ENCODE data around the gene ADGRD1.
"Not testable (repeated sequence)": the region's sequence is repeated elsewhere in the genome, so short reads cannot be mapped to it uniquely, and the experiment has no call there.

ADGRD1 gene

DNA sequence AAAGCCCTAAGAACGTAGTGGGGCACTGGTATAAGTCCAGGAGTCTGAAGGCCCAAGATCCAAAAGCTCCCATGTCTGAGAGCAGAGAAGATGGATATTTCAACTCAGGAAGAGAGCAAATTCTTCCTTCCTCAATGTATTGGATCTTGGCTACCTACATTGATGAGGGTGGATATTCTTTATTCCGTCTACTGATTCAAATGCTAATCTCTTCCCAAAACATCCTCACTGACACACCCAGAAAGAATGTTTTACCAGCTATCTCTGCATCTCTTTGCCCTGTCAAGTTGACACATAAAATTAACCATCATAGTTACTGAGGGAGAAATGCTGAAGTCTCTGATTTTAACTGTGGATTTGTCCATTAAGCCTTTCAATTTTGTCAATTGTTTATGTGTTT lies 16.6 kb upstream of the ADGRD1 start:
- Histone ChIP-seq H3K27me3 (ENCODE audit: control insufficient read depth in 2 of 2, insufficient read depth in 2 of 2, low read length in 2 of 2) (peaks cover 0 to 2% of the 10 kb centered on the region in 2 donors), H3K27ac (ENCODE audit: low read depth in 2 of 2, low read length in 2 of 2) (no peak overlapping the region), H3K4me3 (ENCODE audit: low read length in 2 of 2) (no peak overlapping the region), H3K9me3 (ENCODE audit: control insufficient read depth in 2 of 2, low read length in 2 of 2) (no peaks in the 10 kb centered on the region), H3K9ac (ENCODE audit: low read depth in 1 of 2, low read length in 2 of 2) (no peak overlapping the region), H3K36me3 (ENCODE audit: control insufficient read depth in 2 of 2, insufficient read depth in 2 of 2, low read length in 2 of 2) (no peaks in the 10 kb centered on the region), H3K4me1 (ENCODE audit: control insufficient read depth in 2 of 2, insufficient read depth in 2 of 2, low read length in 2 of 2) (no peaks in the 10 kb centered on the region)

- H3K27me3 ChIP-seq (ENCODE audit: control insufficient read depth in 2 of 2, insufficient read depth in 2 of 2, low read length in 2 of 2); H3K9me3 ChIP-seq (ENCODE audit: control insufficient read depth in 2 of 2, low read length in 2 of 2); H3K36me3 ChIP-seq (ENCODE audit: control insufficient read depth in 2 of 2, insufficient read depth in 2 of 2, low read length in 2 of 2); H3K4me3 ChIP-seq (ENCODE audit: low read length in 2 of 2); H3K27ac ChIP-seq (ENCODE audit: low read depth in 2 of 2, low read length in 2 of 2); H3K4me1 ChIP-seq (ENCODE audit: control insufficient read depth in 2 of 2, insufficient read depth in 2 of 2, low read length in 2 of 2); H3K9ac ChIP-seq (ENCODE audit: low read depth in 1 of 2, low read length in 2 of 2): not testable (repeated sequence)
These were observed 16.2 kb upstream of the ADGRD1 start for GRCh38 chr12:130937546-130937945.

GRCh38 chr12:130938186-130938585 lies 15.5 kb upstream of the ADGRD1 start:
- Histone ChIP-seq H3K36me3 (ENCODE audit: control insufficient read depth in 2 of 2, insufficient read depth in 2 of 2, low read length in 2 of 2) (no peaks in the 10 kb centered on the region), H3K27me3 (ENCODE audit: control insufficient read depth in 2 of 2, insufficient read depth in 2 of 2, low read length in 2 of 2) (peaks cover 0 to 2% of the 10 kb centered on the region in 2 donors), H3K27ac (ENCODE audit: low read depth in 2 of 2, low read length in 2 of 2) (no peak overlapping the region), H3K9me3 (ENCODE audit: control insufficient read depth in 2 of 2, low read length in 2 of 2) (no peaks in the 10 kb centered on the region), H3K4me3 (ENCODE audit: low read length in 2 of 2) (no peak overlapping the region), H3K4me1 (ENCODE audit: control insufficient read depth in 2 of 2, insufficient read depth in 2 of 2, low read length in 2 of 2) (no peaks in the 10 kb centered on the region), H3K9ac (ENCODE audit: low read depth in 1 of 2, low read length in 2 of 2) (no peak overlapping the region)

- no peak overlapping the region for H3K27ac ChIP-seq (ENCODE audit: low read depth in 2 of 2, low read length in 2 of 2)
- H3K9me3 ChIP-seq (ENCODE audit: control insufficient read depth in 2 of 2, low read length in 2 of 2) = no peaks in the 10 kb centered on the region
- no peaks in the 10 kb centered on the region for H3K36me3 ChIP-seq (ENCODE audit: control insufficient read depth in 2 of 2, insufficient read depth in 2 of 2, low read length in 2 of 2)
- no peak overlapping the region for H3K9ac ChIP-seq (ENCODE audit: low read depth in 1 of 2, low read length in 2 of 2)
- no peaks in the 10 kb centered on the region for H3K4me1 ChIP-seq (ENCODE audit: control insufficient read depth in 2 of 2, insufficient read depth in 2 of 2, low read length in 2 of 2)
- no peaks in the 10 kb centered on the region for H3K27me3 ChIP-seq (ENCODE audit: control insufficient read depth in 2 of 2, insufficient read depth in 2 of 2, low read length in 2 of 2)
- no peak overlapping the region for H3K4me3 ChIP-seq (ENCODE audit: low read length in 2 of 2)
These were observed 8.8 kb upstream of the ADGRD1 start for GRCh38 chr12:130944878-130945277.

- no peaks in the 10 kb centered on the region for H3K27me3 ChIP-seq (ENCODE audit: control insufficient read depth in 2 of 2, insufficient read depth in 2 of 2, low read length in 2 of 2)
- no peaks in the 10 kb centered on the region for H3K9me3 ChIP-seq (ENCODE audit: control insufficient read depth in 2 of 2, low read length in 2 of 2)
- H3K36me3 ChIP-seq (ENCODE audit: control insufficient read depth in 2 of 2, insufficient read depth in 2 of 2, low read length in 2 of 2) = no peaks in the 10 kb centered on the region
- no peaks in the 10 kb centered on the region for H3K4me1 ChIP-seq (ENCODE audit: control insufficient read depth in 2 of 2, insufficient read depth in 2 of 2, low read length in 2 of 2)
- no peak overlapping the region for H3K27ac ChIP-seq (ENCODE audit: low read depth in 2 of 2, low read length in 2 of 2)
- no peak overlapping the region for H3K9ac ChIP-seq (ENCODE audit: low read depth in 1 of 2, low read length in 2 of 2)
- no peak overlapping the region for H3K4me3 ChIP-seq (ENCODE audit: low read length in 2 of 2)
These were observed 7.8 kb upstream of the ADGRD1 start for GRCh38 chr12:130945786-130946492.

DNA sequence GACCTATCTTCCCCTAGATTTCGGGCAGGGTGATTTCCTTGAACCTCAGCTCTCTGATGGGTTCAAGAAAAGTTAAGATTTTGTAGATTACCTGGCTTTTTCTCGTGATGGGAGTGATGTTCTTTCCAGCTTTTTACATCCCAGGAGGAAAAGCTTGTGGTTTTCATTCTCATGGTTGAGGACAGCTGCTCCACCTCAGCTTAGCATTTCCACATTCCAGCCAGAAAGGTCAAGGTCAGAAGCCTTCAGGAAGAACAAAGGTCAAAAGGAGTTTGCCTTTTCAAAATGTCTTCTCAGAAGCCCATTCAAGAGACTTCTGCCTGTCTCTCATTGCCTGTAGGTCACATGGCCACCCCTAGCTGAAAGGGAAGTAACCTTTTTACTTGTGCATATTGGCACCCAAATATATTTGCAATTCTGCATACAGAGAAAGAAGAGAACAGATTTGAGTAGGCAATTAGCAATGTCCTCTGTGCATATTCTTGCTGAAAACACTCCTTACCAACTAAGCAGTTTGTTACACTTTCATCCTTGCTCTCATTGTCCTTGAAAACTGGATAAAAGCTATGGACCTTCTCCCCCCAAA lies 6.6 kb upstream of the ADGRD1 start:
- Histone ChIP-seq H3K27me3 (ENCODE audit: control insufficient read depth in 2 of 2, insufficient read depth in 2 of 2, low read length in 2 of 2) (no peaks in the 10 kb centered on the region), H3K27ac (ENCODE audit: low read depth in 2 of 2, low read length in 2 of 2) (no peak overlapping the region), H3K4me3 (ENCODE audit: low read length in 2 of 2) (no peak overlapping the region), H3K36me3 (ENCODE audit: control insufficient read depth in 2 of 2, insufficient read depth in 2 of 2, low read length in 2 of 2) (no peaks in the 10 kb centered on the region), H3K9me3 (ENCODE audit: control insufficient read depth in 2 of 2, low read length in 2 of 2) (no peaks in the 10 kb centered on the region), H3K9ac (ENCODE audit: low read depth in 1 of 2, low read length in 2 of 2) (no peak overlapping the region), H3K4me1 (ENCODE audit: control insufficient read depth in 2 of 2, insufficient read depth in 2 of 2, low read length in 2 of 2) (no peaks in the 10 kb centered on the region)

DNA sequence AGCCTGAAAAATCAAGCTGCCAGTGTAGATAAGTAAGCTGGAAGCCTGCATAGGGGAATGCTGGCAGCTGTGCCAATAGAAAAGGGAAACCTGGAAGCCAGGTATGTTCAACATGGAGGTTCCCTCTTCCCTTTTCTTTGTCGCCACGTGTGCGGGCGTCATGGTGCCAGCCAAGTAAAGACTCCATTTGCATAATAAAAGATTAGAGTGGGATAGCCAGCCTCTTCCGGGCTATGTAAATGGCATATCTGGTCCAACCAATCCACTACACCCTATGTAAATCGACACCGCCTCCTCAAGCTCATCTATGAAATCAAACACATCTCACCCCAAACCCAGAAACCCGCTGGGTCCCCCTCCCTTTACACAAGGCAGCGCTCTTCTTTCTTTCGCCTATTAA lies 5.6 kb upstream of the ADGRD1 start:
- Histone ChIP-seq H3K36me3 (ENCODE audit: control insufficient read depth in 2 of 2, insufficient read depth in 2 of 2, low read length in 2 of 2) (no peaks in the 10 kb centered on the region), H3K27me3 (ENCODE audit: control insufficient read depth in 2 of 2, insufficient read depth in 2 of 2, low read length in 2 of 2) (peaks cover 0 to under 1% of the 10 kb centered on the region in 2 donors), H3K9me3 (ENCODE audit: control insufficient read depth in 2 of 2, low read length in 2 of 2) (no peaks in the 10 kb centered on the region), H3K4me1 (ENCODE audit: control insufficient read depth in 2 of 2, insufficient read depth in 2 of 2, low read length in 2 of 2) (no peaks in the 10 kb centered on the region), H3K27ac (ENCODE audit: low read depth in 2 of 2, low read length in 2 of 2) (no peak overlapping the region), H3K9ac (ENCODE audit: low read depth in 1 of 2, low read length in 2 of 2) (no peak overlapping the region), H3K4me3 (ENCODE audit: low read length in 2 of 2) (no peak overlapping the region)

- Histone ChIP-seq H3K27ac (ENCODE audit: low read depth in 2 of 2, low read length in 2 of 2) (no peak overlapping the region), H3K36me3 (ENCODE audit: control insufficient read depth in 2 of 2, insufficient read depth in 2 of 2, low read length in 2 of 2) (no peaks in the 10 kb centered on the region), H3K27me3 (ENCODE audit: control insufficient read depth in 2 of 2, insufficient read depth in 2 of 2, low read length in 2 of 2) (peaks cover 0 to 2% of the 10 kb centered on the region in 2 donors), H3K9ac (ENCODE audit: low read depth in 1 of 2, low read length in 2 of 2) (no peak overlapping the region), H3K4me3 (ENCODE audit: low read length in 2 of 2) (no peak overlapping the region), H3K9me3 (ENCODE audit: control insufficient read depth in 2 of 2, low read length in 2 of 2) (no peaks in the 10 kb centered on the region), H3K4me1 (ENCODE audit: control insufficient read depth in 2 of 2, insufficient read depth in 2 of 2, low read length in 2 of 2) (no peaks in the 10 kb centered on the region)
These were observed 5.0 kb upstream of the ADGRD1 start for GRCh38 chr12:130948751-130949150.

GRCh38 chr12:130949806-130950205 lies 3.9 kb upstream of the ADGRD1 start:
- Histone ChIP-seq H3K9ac (ENCODE audit: low read depth in 1 of 2, low read length in 2 of 2) (no peak overlapping the region), H3K9me3 (ENCODE audit: control insufficient read depth in 2 of 2, low read length in 2 of 2) (no peaks in the 10 kb centered on the region), H3K36me3 (ENCODE audit: control insufficient read depth in 2 of 2, insufficient read depth in 2 of 2, low read length in 2 of 2) (no peaks in the 10 kb centered on the region), H3K27me3 (ENCODE audit: control insufficient read depth in 2 of 2, insufficient read depth in 2 of 2, low read length in 2 of 2) (peaks cover 0 to 2% of the 10 kb centered on the region in 2 donors), H3K4me3 (ENCODE audit: low read length in 2 of 2) (no peak overlapping the region), H3K4me1 (ENCODE audit: control insufficient read depth in 2 of 2, insufficient read depth in 2 of 2, low read length in 2 of 2) (no peaks in the 10 kb centered on the region), H3K27ac (ENCODE audit: low read depth in 2 of 2, low read length in 2 of 2) (no peak overlapping the region)

DNA sequence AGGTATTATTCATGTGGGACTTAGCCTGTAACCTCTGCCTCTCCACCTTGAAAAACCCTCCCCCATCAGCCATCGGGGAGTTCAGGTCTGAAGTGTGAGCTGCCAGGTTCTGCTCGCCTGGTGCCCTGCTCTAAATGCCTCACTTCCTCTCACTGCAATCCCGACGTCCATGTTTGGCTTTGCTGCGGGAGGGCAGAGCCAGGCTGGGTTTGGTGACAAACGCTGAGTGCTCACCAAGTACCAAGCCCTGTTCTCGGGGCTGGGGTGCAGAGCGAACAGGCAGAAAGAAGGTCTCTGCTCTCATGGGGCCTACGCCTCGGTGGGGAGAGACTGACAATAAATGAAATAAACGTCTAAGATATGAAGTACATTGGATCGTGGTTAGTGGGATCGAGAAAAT lies 2.1 kb upstream of the ADGRD1 start:
- H3K27ac ChIP-seq (ENCODE audit: low read depth in 2 of 2, low read length in 2 of 2) = no peak overlapping the region
- H3K9ac ChIP-seq (ENCODE audit: low read depth in 1 of 2, low read length in 2 of 2) = no peak overlapping the region
- H3K36me3 ChIP-seq (ENCODE audit: control insufficient read depth in 2 of 2, insufficient read depth in 2 of 2, low read length in 2 of 2) = no peaks in the 10 kb centered on the region
- no peaks in the 10 kb centered on the region for H3K4me1 ChIP-seq (ENCODE audit: control insufficient read depth in 2 of 2, insufficient read depth in 2 of 2, low read length in 2 of 2)
- H3K27me3 ChIP-seq (ENCODE audit: control insufficient read depth in 2 of 2, insufficient read depth in 2 of 2, low read length in 2 of 2) = peaks cover 0 to 2% of the 10 kb centered on the region in 2 donors
- H3K4me3 ChIP-seq (ENCODE audit: low read length in 2 of 2) = no peak overlapping the region
- H3K9me3 ChIP-seq (ENCODE audit: control insufficient read depth in 2 of 2, low read length in 2 of 2) = no peaks in the 10 kb centered on the region
